ENCODE data around the gene HS3ST5. TPM values are rescaled to one million over a fixed set of nuclear protein-coding genes. Genes with fewer than 3 reads are reported as not detected.
"Not testable (repeated sequence)": the region's sequence is repeated elsewhere in the genome, so short reads cannot be mapped to it uniquely, and the experiment has no call there.

HS3ST5 gene
- total RNA-seq, 1 experiment from 2014 or later = 0.55 TPM

DNA sequence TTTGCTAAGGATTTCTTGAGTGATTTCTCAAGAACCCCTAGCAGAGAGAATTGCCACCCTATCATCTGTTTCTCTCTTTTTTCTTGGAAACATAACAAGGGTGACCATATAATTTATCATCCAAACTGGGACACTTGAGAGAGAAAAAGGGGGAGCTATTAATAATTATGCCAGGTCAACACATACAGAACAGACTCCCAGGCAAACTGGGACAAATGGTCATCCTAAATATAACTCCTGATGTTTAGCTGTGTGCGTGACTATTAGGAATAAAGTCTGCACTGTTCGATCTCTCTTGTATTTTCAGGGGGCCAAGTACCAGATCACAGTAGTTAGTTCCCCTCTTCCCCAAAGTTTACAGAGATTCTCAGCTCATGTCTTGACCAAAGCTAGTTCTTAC is 11.7 kb upstream of the HS3ST5 start:
- no peaks in the 10 kb centered on the region for H3K9me3 ChIP-seq (replicated peaks)
- H3K36me3 ChIP-seq = no peaks in the 10 kb centered on the region; the same call in 1 of the 2 replicates
- H3K27ac ChIP-seq = no peak overlapping the region
- no peak for DNase-seq
- H3K4me3 ChIP-seq = no peak overlapping the region
- H3K27me3 ChIP-seq = no peaks in the 10 kb centered on the region
- no peaks in the 10 kb centered on the region for H3K4me1 ChIP-seq

DNA sequence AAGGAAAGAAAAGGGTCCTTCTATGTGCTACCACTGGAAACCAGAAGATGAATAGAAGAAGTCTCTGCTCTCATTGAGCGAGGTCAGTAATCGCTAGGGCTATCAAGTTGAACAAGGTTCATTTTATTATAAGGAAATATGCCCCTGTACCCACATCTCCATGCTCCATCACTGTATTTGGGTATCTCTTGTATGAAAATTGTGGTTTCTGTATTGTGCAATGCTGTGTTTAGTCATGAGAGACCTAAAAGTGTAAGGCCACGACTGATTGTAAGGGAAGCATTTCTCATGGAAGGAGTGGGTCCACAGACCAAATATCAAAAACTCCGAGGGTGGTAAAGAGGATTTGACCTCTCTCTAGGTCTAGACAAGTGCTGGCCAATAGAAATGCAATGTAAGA is 3.6 kb upstream of the HS3ST5 start:
- H3K27me3 ChIP-seq = no peaks in the 10 kb centered on the region
- no peaks in the 10 kb centered on the region for H3K9me3 ChIP-seq (replicated peaks)
- H3K4me1 ChIP-seq = no peaks in the 10 kb centered on the region
- H3K36me3 ChIP-seq = no peaks in the 10 kb centered on the region; the same call in 1 of the 2 replicates
- DNase-seq = no peak
- H3K4me3 ChIP-seq = no peak overlapping the region
- no peak overlapping the region for H3K27ac ChIP-seq

GRCh38 chr6:114344971-114345275 is 2.1 kb upstream of the HS3ST5 start:
- no peak for DNase-seq
- Histone ChIP-seq H3K36me3 (no peaks in the 10 kb centered on the region), H3K9me3 (replicated peaks) (no peaks in the 10 kb centered on the region), H3K27me3 (no peaks in the 10 kb centered on the region), H3K4me1 (no peaks in the 10 kb centered on the region), H3K4me3 (no peak overlapping the region), H3K27ac (no peak overlapping the region)

DNA sequence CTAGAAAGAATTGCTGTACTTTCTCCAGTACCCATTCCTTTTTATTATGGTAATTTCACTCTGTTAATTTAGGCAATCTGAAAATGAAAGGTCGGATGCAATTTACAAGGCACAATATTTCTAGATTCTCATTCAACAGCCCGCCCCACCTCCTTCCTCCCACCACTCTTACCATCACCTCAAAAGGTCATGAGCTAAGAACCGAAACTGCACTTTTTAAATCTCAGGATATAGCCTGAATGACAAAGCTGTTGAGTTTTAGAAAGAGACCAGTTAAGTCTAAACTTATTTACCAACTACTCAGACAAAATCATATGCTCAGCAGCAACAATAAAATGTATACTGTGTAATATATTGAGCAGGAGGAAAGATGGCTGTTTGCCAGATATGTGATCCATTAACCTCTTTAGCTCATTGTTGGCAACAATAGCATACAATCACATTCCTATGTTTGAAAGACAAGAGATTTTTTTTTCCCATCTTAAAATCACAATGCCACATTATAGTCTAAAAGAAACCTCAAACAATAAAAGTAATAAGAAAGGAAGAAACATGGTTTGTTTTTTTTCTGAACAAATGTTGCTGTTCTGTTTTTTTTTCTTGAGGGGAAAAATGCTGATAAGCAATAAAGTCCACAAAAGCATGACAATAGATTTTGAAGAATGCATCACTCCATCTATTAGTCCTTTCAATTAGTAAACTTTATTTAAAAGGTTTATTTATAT is 1.6 kb upstream of the HS3ST5 start:
- no peaks in the 10 kb centered on the region for H3K4me1 ChIP-seq
- no peaks in the 10 kb centered on the region for H3K9me3 ChIP-seq (replicated peaks)
- no peaks in the 10 kb centered on the region for H3K36me3 ChIP-seq
- H3K4me3 ChIP-seq = no peak overlapping the region
- no peak overlapping the region for H3K27ac ChIP-seq
- no peaks in the 10 kb centered on the region for H3K27me3 ChIP-seq
- peak in 1 of 2 experiments; percentile 4 for DNase-seq

GRCh38 chr6:114343782-114344144 is 940 bp upstream of the HS3ST5 start:
- DNase-seq = no peak
- Histone ChIP-seq H3K27me3 (no peaks in the 10 kb centered on the region), H3K27ac (no peak overlapping the region), H3K4me3 (peak overlapping the region; percentile 87), H3K36me3 (no peaks in the 10 kb centered on the region), H3K9me3 (replicated peaks) (no peaks in the 10 kb centered on the region), H3K4me1 (no peaks in the 10 kb centered on the region)

DNA sequence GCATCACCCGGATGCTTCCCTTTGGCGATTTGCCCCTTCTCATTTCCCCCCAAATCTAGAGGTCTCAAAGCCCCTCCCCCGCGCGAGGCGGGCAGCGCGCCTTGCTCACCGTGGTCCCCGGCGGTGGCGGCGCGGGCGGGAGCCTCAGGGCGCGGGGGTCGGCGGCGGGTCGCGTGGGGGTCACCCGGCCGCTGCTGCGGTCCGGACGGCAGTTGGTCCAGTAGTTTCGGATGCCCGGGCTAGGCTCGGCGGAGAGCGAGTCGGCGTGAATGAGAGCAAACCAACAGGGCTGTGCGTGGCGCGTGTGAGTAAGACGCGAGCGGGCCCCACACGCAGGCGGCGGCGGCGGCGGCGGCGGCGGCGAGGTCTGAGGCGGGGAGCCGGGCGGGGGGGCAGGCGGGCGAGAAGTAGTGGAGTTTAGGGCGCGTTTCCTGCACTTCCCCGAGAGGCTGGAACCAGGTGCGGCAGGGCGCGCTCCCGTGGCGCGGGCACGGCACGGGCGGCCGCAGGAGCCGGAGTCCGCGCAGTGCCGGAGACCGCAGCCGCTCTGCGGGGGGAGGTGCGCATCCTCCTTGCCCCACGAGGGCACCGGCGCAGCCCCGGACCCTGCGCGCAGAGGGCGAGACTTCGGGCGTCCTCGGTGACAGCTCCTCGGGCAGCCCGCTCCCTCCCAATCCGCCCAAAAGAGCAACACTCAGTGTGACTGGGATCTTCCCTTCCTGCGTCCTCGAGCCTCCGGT is 567 bp downstream of the HS3ST5 start:
- Histone ChIP-seq H3K9me3 (replicated peaks) (no peaks in the 10 kb centered on the region), H3K27me3 (no peaks in the 10 kb centered on the region), H3K4me3 (peak overlapping the region; percentile 87), H3K4me1 (no peaks in the 10 kb centered on the region), H3K27ac (peak overlapping the region; percentile 24; the same call in 1 of the 2 replicates), H3K36me3 (no peaks in the 10 kb centered on the region)
- peak; percentile 45 to 57 for DNase-seq

- H3K27me3 ChIP-seq = no peaks in the 10 kb centered on the region
- no peaks in the 10 kb centered on the region for H3K4me1 ChIP-seq
- H3K9me3 ChIP-seq (replicated peaks) = no peaks in the 10 kb centered on the region
- DNase-seq = no peak
- no peak overlapping the region for H3K27ac ChIP-seq
- no peak overlapping the region for H3K4me3 ChIP-seq
- no peaks in the 10 kb centered on the region for H3K36me3 ChIP-seq
These were observed 3.1 kb downstream of the HS3ST5 start for GRCh38 chr6:114339706-114340105.

- Histone ChIP-seq H3K27ac (no peak overlapping the region), H3K27me3 (no peaks in the 10 kb centered on the region), H3K9me3 (replicated peaks) (no peaks in the 10 kb centered on the region), H3K4me1 (no peaks in the 10 kb centered on the region), H3K4me3 (no peak overlapping the region), H3K36me3 (no peaks in the 10 kb centered on the region)
- DNase-seq = no peak
These were observed 8.6 kb downstream of the HS3ST5 start for GRCh38 chr6:114334237-114334636.

DNA sequence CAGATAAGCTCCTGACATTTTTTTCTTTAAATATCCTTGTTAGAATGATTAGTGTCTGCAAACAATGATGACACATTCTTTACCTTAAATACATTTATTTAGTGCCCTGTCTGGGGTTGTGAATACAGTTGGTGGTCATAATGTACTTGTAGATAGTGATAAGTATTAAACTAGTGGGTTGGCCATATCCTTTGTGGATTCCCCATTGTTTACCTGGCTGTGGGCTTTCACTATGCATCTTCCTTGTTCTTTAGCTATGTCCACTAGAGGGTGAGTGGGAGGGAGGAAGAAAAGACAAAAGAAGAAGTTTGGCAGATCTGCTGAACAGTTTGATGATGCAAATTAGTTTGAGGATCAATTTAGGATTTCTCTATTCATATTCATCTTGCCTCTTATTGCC is 15.7 kb downstream of the HS3ST5 start:
- Histone ChIP-seq H3K4me1 (no peaks in the 10 kb centered on the region; the same call in 1 of the 2 replicates), H3K27ac (no peak overlapping the region)
- no peak for DNase-seq

GRCh38 chr6:114323784-114324183 is 19.0 kb downstream of the HS3ST5 start:
- Histone ChIP-seq H3K36me3 (no peaks in the 10 kb centered on the region), H3K4me1 (no peaks in the 10 kb centered on the region; the same call in 1 of the 2 replicates), H3K9me3 (replicated peaks) (no peaks in the 10 kb centered on the region), H3K27ac (no peak overlapping the region), H3K4me3 (no peak overlapping the region), H3K27me3 (no peaks in the 10 kb centered on the region)
- no peak for DNase-seq

More for the DNA sequence above, 15.7 kb downstream of the HS3ST5 start:
- Histone ChIP-seq H3K4me3 (no peak overlapping the region), H3K27me3 (no peaks in the 10 kb centered on the region), H3K9me3 (replicated peaks) (no peaks in the 10 kb centered on the region), H3K36me3 (no peaks in the 10 kb centered on the region)

GRCh38 chr6:114319749-114320148 is 23.1 kb downstream of the HS3ST5 start:
- H3K27ac ChIP-seq = no peak overlapping the region
- no peak for DNase-seq
- H3K4me3 ChIP-seq = no peak overlapping the region

DNA sequence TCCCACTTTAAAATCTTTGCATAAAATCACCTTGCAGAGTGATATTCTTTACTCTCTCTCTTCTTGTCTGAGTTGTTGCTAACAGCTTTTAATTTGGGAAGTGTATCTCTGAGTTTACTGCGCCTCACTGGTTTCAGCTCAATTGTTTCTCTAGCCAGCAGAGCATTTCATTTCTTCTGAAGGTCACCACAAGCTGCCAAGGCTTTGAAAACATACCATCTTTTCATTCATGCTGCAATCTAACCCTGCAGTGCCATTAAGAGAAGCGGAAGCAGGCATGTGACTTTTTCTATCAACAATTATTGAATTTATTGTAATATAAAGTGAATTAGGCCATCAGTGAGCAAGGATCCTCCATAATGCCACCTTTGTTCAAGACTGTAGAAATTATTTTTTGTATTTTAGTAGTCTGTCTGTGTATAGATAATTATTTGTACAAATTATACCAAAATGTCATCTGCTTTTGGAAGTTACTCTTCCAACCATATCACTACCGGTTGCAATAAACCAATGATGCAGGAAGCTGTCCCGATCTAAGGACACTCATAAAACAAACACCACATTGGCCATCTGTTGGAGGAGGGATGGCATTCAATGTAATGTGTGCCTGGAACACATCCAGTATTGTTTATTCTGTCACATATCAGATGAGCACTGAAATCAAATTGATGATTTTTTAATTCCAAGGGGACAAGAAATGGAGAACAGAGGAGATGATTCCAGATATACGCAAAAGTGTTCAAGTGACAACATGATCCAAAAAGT is 26.8 kb downstream of the HS3ST5 start:
- Histone ChIP-seq H3K4me3 (no peak overlapping the region), H3K9me3 (replicated peaks) (peaks cover 5% of the 10 kb centered on the region; the same call in 1 of the 2 replicates), H3K27ac (no peak overlapping the region), H3K4me1 (no peaks in the 10 kb centered on the region), H3K27me3 (no peaks in the 10 kb centered on the region), H3K36me3 (no peaks in the 10 kb centered on the region; the same call in 1 of the 2 replicates)
- DNase-seq = no peak

More at GRCh38 chr6:114319749-114320148, 23.1 kb downstream of the HS3ST5 start:
- no peaks in the 10 kb centered on the region; the same call in 1 of the 2 replicates for H3K36me3 ChIP-seq
- H3K4me1 ChIP-seq = no peaks in the 10 kb centered on the region
- H3K27me3 ChIP-seq = no peaks in the 10 kb centered on the region
- no peaks in the 10 kb centered on the region for H3K9me3 ChIP-seq (replicated peaks)

DNA sequence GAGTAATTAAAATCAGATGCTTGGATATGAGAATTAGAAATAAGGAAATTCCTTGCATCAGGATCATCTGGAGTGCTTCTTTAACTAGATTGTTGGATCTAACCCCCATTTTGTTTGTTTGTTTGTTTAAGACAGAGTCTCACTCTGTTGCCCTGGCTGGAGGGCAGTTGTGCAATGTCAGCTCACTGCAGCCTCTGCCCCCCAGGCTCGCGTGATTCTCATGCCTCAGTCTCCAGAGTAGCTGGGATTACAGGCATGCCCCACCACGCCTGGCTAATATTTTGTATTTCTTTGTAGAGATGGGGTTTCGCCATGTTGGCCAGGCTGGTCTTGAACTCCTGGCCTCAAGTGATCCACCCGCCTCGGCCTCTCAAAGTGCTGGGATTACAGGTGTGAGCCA is 29.0 kb downstream of the HS3ST5 start:
- DNase-seq; H3K27ac ChIP-seq; H3K27me3 ChIP-seq; H3K4me3 ChIP-seq; H3K36me3 ChIP-seq; H3K9me3 ChIP-seq (replicated peaks); H3K4me1 ChIP-seq: not testable (repeated sequence)

DNA sequence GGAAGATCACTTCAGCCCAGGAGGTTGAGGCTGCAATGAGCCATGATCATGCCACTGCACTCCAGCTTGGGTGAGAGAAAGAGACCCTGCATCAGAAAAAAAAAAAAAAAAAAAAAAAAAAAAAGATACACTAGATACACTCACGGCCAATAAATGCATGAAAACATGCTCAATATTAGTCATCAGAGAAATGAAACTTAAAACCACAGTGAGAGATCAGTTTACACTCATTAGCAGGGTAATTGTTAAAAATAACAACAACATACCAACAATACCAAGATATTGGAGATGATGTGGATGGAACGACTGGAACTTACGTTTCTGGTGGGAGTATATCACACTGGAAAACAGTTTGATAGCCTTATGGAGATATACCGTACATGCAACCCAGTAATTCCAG is 29.9 kb downstream of the HS3ST5 start:
- no peaks in the 10 kb centered on the region; the same call in 1 of the 2 replicates for H3K36me3 ChIP-seq
- no peak overlapping the region for H3K27ac ChIP-seq
- H3K4me1 ChIP-seq = no peaks in the 10 kb centered on the region
- no peak overlapping the region for H3K4me3 ChIP-seq
- H3K27me3 ChIP-seq = no peaks in the 10 kb centered on the region
- DNase-seq = no peak
- peaks cover 5% of the 10 kb centered on the region; the same call in 1 of the 2 replicates for H3K9me3 ChIP-seq (replicated peaks)

DNA sequence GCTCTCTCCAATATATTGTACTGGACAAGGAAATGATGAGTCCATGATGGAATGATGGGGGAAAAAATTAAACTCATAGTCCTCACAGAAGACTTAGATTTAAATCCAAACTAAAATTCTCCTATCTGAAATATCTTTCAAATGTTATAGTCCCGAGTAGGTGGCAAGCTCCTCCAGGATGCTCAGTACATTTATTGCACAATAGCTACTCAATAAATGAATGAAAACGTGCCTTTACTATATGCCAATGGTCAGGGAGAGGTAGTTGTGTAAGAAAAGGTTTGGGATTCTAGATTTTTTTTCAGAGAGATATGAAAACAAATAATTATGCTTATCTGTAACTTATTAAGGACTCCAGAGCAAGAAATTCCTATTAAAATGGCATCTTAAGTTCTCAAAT is 32.8 kb downstream of the HS3ST5 start:
- Histone ChIP-seq H3K4me3 (no peak overlapping the region), H3K9me3 (replicated peaks) (peaks cover 5% of the 10 kb centered on the region; the same call in 1 of the 2 replicates), H3K27me3 (no peaks in the 10 kb centered on the region), H3K36me3 (no peaks in the 10 kb centered on the region), H3K27ac (no peak overlapping the region), H3K4me1 (no peaks in the 10 kb centered on the region)
- DNase-seq = no peak

Measured in SJCRH30 (cell line).